ENCODE results near the gene AANAT. TPM values are rescaled to one million over a fixed set of nuclear protein-coding genes. Genes with fewer than 3 reads are reported as not detected.

Gene AANAT
- polyA plus RNA-seq, 12 donors, result 0.33 to 0.66 (median 0.46) TPM; not detected in 6

DNA sequence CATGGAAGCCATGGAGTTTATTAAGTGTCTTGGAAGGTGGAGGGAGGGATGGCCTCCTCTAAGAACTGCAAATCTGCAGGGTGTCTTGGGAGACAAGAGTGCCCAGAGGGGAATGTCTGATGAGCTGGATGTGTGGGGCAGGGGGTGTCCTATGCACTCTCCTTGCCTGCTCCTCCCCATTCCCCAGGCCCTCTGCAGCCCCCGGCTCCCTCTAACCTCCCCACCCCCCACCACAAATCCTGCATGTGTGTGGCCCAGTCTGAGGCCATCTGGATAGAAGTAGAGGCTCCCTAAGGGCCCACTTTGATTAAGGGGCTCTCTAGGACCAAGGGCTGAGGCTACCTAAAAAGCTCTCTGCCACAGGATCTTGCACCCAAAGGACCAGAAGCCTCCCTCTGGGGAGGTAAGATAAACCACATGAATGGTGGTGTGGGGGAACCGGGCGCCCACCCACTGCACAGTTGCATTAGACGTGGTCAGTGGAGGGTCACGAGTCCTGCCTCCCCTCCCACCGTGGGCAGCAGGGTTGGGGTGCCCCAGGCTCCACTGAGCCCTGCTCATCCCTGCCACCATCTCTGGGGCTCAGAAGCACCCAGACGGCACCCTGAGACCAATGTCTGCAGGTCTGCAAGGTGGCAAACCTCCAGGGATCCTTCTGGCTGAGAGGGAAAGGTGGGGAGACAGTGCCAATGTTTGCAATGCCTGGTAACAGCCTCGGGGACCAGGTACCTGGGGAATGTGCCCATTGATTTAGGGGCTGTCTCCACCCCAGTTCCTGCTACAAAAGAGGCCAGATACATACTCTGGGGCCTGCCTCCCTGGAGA is 618 bp downstream of the AANAT start:
- no peak for DNase-seq

- DNase-seq, result no peak
Measured at GRCh38 chr17:76468634-76469010, 1.2 kb downstream of the AANAT start.

- DNase-seq, result no peak
Measured at GRCh38 chr17:76469076-76469990, 1.9 kb downstream of the AANAT start.

GRCh38 chr17:76469991-76470739 is 2.8 kb downstream of the AANAT start:
- DNase-seq, result no peak

GRCh38 chr17:76471498-76472257 is 4.3 kb downstream of the AANAT start:
- DNase-seq, result no peak

GRCh38 chr17:76472258-76472645 is 4.8 kb downstream of the AANAT start:
- no peak for DNase-seq

- DNase-seq, result no peak
Measured at GRCh38 chr17:76472726-76473125, 5.3 kb downstream of the AANAT start.

- no peak for DNase-seq
Measured at GRCh38 chr17:76473541-76473985, 6.2 kb downstream of the AANAT start.

GRCh38 chr17:76474238-76474637 is 6.8 kb downstream of the AANAT start:
- DNase-seq, result no peak

- DNase-seq, result no peak
Measured at GRCh38 chr17:76474894-76475293, 7.5 kb downstream of the AANAT start.

- DNase-seq, result no peak
Measured at GRCh38 chr17:76475302-76475701, 7.9 kb downstream of the AANAT start.

DNA sequence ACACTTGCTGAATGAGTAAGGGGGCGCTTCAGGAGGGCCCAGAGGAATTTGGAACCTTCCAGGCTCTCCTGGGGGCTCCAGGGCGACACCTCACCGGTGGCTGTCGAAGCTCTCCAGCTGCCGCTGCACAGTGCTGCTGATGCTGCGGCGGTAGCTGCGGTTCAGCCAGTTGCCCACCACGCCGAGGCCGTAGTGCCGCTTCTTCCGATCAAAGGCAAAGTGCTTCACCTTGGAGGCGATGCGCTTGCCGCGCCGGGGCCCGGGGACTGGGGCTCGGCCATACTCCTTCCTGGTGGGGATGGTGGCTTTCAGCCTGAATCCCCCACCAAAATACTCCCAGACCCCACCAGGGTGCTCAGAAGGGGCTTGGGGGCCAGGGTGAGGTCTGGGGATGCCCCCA is 9.3 kb downstream of the AANAT start:
- DNase-seq, result no peak

- DNase-seq, result no peak
Measured at GRCh38 chr17:76477576-76477975, 10.2 kb downstream of the AANAT start.

DNA sequence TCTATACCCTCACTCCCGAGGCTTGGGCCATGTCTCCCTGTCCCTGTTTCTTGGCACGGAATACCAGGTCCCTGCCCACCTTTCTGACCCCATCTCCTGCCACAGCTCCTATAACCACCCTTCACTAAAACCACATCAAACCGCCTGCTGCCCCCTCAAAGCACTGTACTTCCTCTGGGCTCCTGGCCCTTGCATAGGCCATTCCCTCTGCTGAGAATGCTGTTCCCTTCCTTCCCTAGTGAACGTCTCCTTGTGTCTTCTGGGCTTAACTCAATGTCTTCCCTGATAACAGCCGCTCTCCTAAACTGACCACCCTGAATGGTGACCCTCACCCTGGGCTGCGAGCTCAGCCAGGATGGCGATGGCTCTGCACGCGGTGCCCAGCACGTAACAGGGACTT is 10.7 kb downstream of the AANAT start:
- DNase-seq, result no peak

DNA sequence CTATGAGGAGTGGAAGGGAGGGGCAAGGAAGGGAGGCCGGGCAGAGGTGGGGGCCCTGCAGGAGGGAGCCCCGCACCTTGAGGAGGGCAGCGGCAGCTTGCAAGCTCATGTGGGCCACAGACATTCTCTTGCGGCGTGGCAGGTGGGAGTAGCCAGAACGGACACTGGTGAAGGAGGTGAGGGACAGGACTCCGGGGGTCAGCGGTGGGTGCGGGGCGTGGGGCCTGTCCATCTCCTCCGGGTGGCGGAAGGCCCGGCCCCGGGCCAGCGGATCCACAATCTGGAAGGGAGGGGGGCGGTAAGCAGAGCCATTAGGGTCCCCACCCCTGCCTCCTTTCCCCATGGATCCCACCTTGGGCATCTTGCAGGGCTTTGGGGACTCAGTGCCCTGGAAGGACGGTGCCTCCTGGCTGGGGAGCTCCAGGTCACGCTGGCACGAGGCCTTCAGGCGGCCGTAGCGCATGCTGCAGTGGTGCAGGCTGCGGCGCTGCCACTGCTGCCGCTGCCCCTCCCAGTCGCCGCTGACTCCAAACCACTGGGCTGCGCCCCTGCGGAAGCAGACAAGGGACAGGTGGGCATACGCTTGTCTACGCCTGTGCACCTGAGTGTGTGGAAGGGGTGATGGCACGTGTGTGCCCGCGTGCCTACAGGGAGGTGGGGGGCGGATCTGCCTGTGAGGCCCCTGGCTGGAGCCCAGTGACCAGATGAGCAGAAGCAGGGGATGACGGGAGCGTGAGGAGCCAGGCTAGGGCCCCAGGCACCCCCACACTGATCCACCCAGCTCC is 11.5 kb downstream of the AANAT start:
- DNase-seq, result no peak

DNA sequence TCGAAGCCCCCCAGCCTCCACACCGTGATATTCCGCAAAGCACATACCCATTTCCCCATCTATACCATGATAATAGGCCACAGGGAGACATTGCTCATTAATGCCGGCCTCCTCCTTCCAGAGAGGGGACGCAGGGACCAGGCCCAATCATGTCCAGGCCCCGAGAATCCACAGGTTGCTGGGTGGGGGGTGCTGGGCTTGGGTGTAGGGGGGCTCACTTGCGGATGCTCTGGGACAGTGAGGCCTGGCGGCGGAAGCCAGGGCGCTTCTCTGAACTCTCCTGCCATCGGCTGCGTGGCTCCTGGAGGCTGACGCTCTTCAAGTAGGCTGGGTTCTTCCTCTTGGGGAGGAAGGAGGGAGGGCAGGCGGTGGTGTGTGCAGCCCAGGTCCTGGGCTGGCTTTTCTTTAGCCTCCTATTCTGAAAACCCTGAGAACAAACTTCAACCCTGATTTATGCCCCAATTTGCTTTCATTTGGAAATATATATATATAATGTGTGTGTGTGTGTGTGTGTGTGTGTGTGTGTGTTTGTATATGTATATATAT is 12.2 kb downstream of the AANAT start:
- DNase-seq, result no peak

GRCh38 chr17:76480632-76481031 is 13.2 kb downstream of the AANAT start:
- peak; percentile 41 for DNase-seq

DNA sequence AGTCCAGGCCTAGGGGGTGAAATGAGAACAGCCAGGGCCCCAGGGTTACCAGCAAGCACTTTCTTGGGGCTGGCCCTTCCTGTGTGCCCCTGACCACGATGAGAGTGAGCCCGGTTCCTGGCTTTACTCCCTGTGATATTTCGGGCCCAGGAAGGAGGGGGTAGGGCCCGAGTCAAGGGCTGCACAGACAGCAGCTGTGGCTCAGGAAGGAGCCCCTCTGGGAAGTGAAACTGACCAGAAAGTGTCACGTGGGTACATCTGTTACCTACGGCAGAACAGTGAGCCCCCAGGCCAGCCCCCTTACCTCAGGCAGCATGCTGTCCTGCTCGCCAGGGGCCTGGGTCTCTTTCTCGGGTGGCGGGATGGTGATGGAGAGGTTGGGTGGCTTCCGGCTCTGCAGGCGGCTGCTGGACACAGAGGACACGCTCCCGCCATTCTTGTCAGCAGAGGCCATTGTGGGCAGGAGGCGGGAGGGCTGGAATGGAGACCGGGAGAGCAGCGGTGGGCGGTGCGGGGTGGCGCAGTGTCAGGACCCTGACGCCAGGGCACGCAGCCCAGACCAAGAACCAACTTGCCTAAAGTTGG is 13.8 kb downstream of the AANAT start:
- no peak for DNase-seq

- DNase-seq, result no peak
Measured at GRCh38 chr17:76484228-76484725, 16.9 kb downstream of the AANAT start.

- no peak for DNase-seq
Measured at GRCh38 chr17:76485569-76485968, 18.2 kb downstream of the AANAT start.

All from muscle of arm (tissue), 12 donors.